GM10248 (cell line): ENCODE measurements around the gene ZNF625.
A peak's percentile ranks its signal among the peaks of the same experiment; 100 is the strongest.

Source experiments
- CTCF ChIA-PET: fragments of 300-600 bp; sonication (Branson Sonifier 250); formaldehyde crosslinking; extraction: SDS; loops from one replicate; lab custom pipeline; 2021; ENCODE audit warnings: antibody characterized with exemption; lab: Yijun Ruan, JAX
- POLR2A ChIA-PET: fragments of 350-650 bp; sonication (Branson Sonifier 250); formaldehyde crosslinking; extraction: SDS; loops from one replicate; lab custom pipeline; 2020; ENCODE audit warnings: antibody characterized with exemption; lab: Yijun Ruan, JAX
- DNase-seq: peaks from one replicate; pipeline ENCODE4 v3.0.0; 2012; ENCODE audit errors: extremely low spot score
- CTCF ChIP-seq: IDR thresholded peaks from 2 replicates; pipeline ENCODE4 v1.5.1; 2012; ENCODE audit warnings: mild to moderate bottlenecking, low read depth; ENCODE audit errors: extremely low read depth, missing control alignments, control extremely low read depth

The ZNF625 gene

GRCh38 chr19:12162513-12162881 is 6.0 kb upstream of the ZNF625 start:
- DNase-seq = no peak
- POLR2A ChIA-PET = interaction anchor here (0.6 to 1.5 kb wide), 3 partner anchors 113 to 365 kb away, joined by 3 to 5 read pairs (median 3); partner anchors contain the start of gene ZNF442
- TF ChIP-seq CTCF = no peak
- CTCF ChIA-PET = interaction anchor here (1.0 to 4.1 kb wide), 9 partner anchors 14 to 365 kb away, joined by 3 to 16 read pairs (median 9); partner anchors contain the start of genes ZNF491 and ZNF700

GRCh38 chr19:12159773-12160414 is 3.4 kb upstream of the ZNF625 start:
- DNase-seq = no peak
- ChIA-PET CTCF (interaction anchor here (1.5 to 4.1 kb wide), 2 partner anchors 18 to 362 kb away, joined by 4 to 16 read pairs; partner anchors contain the start of gene ZNF491), POLR2A (interaction anchor here (0.7 kb wide), 2 partner anchors 9 to 353 kb away, joined by 3 to 4 read pairs; no protein-coding TSS in a partner anchor)
- TF ChIP-seq CTCF = no peak

DNA sequence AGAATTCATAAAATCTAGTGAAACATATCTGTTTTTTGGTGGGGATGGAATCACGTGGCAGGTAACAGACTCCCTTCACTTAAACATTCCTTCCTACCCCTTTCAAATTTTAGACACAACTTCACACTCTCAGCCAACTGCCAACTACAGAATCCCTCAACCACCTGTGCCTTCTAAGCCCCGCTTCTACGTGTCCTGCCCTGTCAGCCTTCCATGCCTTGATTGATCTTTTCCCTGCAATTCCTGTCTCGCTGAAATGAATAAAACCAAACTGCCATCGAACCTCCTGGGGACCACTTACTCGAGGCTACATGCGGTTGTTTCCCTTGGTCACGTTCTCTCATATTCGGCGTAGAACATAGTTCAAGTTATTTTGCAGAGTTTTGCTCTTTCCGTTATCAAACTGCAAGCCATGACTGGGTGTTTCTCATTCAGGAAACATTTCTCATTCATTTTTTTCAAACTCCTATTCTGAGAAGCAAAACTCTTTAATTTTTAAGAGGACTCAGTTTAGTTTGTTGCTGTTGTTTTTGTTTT is 1.1 kb downstream of the ZNF625 start:
- ChIA-PET CTCF (interaction anchor here (1.3 to 1.8 kb wide), 2 partner anchors 96 to 358 kb away, joined by 5 read pairs; no protein-coding TSS in a partner anchor), POLR2A (no interaction called here)
- no peak for DNase-seq
- TF ChIP-seq CTCF = no peak

DNA sequence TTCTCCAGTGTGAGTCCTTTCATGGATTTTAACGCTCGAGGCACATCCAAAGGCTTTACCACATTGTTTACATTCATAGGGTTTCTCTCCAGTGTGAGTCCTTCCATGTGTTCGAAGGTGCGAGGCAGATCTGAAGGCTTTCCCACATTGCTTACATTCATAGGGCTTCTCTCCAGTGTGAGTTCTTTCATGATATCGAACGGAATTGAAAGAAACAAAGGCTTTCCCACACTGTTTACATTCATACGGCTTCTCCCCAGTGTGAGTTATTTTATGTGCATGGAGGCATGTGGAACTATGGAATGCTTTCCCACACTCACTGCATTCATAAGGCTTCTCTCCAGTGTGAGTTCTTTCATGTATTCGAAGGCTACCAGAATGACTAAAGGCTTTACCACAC is 11.2 kb downstream of the ZNF625 start:
- ChIA-PET CTCF (interaction anchor here (0.7 to 2.8 kb wide), 3 partner anchors 86 to 348 kb away, joined by 3 to 10 read pairs (median 7); no protein-coding TSS in a partner anchor), POLR2A (no interaction called here)
- DNase-seq = no peak
- TF ChIP-seq CTCF = no peak

GRCh38 chr19:12141405-12141736 is 15.2 kb downstream of the ZNF625 start:
- POLR2A ChIA-PET = no interaction called here
- no peak for DNase-seq
- CTCF ChIA-PET = interaction anchor here (0.6 to 3.5 kb wide), 24 partner anchors 9 to 441 kb away, joined by 3 to 68 read pairs (median 4); partner anchors contain the start of genes ZNF440, ZNF491, ZNF625 and ZNF700
- no peak for TF ChIP-seq CTCF

DNA sequence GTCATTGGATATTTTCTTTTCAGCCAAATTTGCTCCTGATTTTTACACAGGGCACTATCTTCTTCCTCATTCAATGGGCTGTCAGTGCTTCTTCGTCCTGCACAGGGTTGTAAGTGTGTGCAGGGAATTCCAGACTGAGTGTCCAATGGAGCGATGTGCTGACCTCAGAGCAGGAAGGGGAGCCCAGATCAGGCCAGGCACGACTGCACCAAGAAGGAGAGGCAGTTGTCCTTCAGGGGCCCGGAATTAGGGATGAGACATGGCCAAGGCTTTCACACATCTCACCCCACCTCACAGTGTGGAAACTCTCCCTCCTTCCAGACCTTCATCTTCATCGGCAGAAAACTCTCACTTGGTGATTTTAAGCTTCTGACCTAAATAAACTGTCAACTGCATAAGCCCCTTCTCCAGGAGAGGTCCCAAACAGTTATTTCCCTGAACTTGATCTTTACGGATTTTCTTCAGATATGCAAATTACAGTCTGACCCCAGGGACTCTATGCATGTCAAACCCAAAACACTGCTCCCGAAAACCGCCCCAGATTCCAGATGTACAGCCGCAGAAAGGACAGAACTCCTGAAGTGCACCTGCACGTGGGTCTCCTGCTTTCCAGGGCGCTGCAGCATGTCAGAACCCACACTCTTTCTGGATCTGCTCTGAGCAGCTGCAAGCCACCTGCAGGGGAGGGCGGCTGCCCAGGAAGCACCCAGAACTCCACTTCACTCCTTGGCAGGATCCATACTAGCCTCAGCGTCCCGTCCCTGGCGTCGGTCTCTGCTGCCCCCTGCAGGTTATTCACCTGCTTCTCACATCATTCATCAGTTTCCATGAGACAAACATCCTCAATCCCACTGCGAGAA is 15.8 kb downstream of the ZNF625 start:
- ChIA-PET POLR2A (interaction anchor here (1.2 kb wide), 1 partner anchor 152 kb away, joined by 5 read pairs; no protein-coding TSS in a partner anchor), CTCF (interaction anchor here (0.6 to 3.5 kb wide), 34 partner anchors 9 to 441 kb away, joined by 3 to 68 read pairs (median 4); partner anchors contain the start of genes ZNF433, ZNF440, ZNF442 and ZNF491)

More for the DNA sequence above, 15.8 kb downstream of the ZNF625 start:
- peak; percentile 81 for DNase-seq
- peak; percentile 92 for TF ChIP-seq CTCF
